ENCODE data around the gene ZNF680.

GRCh38 chr7:64581391-64581790 is 18.5 kb upstream of the ZNF680 start:
- no peak for TF ChIP-seq CTCF (conservative IDR thresholded peaks at IDR 0.05; ENCODE audit: low read depth in 2 of 2)
- no peak for TF ChIP-seq EZH2 (IDR thresholded peaks at IDR 0.05; ENCODE audit: low read depth, unreplicated experiment)
- no peak for TF ChIP-seq POLR2AphosphoS5 (IDR thresholded peaks at IDR 0.05; ENCODE audit: low read depth)
- TF ChIP-seq CREB1 (CRISPR knock-in tag; IDR thresholded peaks at IDR 0.05; ENCODE audit: low read depth), result no peak
- TF ChIP-seq EZH2phosphoT487 (IDR thresholded peaks at IDR 0.05; ENCODE audit: unreplicated experiment), result no peak

Measured in GM23338 (cell line).